Measurements from ENCODE around the gene ZBTB33.

The ZBTB33 gene

DNA sequence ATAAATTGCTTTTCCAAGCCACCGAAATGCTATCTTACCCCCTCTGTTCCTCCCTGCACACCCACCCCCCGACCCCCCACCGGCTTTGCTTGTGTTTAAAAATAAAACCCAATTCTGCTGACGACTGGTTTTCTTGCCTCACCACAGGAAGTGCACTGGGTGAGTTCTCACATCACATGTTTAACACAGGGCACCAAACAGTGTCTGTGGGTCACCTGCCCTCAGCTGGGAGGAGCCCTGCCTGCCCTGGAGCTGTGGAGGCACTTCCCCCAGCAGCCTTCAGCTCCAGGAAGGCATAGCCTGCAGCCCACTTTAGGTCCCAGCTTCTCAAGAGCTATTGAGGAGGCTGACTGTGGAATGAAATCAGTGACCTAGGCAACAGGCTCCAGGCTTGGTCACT, 51.8 kb downstream of the ZBTB33 start:
- in situ Hi-C loops (cut with HindIII; ENCODE audit: low sequenced_read_pairs): no loop called here

DNA sequence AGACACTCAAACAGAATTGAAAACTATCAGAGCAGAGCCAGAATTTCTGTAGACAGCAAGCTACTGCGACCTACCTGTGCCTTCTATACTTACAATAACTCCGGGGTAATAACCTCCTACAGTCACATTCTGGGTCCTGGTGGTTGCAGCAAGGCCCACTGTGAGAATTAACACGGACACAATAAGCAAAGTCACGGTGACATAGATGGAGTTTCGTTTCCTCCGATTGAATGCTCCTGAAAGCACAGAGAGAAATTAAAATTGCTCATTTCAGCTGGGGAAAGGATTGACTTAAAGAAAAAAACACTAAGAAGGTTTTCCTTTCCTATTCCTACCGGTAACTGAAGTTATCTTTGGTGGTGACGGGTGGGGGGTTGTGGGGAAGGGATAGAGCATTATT, 53.6 kb downstream of the ZBTB33 start:
- in situ Hi-C loops (cut with HindIII; ENCODE audit: low sequenced_read_pairs): no loop called here

DNA sequence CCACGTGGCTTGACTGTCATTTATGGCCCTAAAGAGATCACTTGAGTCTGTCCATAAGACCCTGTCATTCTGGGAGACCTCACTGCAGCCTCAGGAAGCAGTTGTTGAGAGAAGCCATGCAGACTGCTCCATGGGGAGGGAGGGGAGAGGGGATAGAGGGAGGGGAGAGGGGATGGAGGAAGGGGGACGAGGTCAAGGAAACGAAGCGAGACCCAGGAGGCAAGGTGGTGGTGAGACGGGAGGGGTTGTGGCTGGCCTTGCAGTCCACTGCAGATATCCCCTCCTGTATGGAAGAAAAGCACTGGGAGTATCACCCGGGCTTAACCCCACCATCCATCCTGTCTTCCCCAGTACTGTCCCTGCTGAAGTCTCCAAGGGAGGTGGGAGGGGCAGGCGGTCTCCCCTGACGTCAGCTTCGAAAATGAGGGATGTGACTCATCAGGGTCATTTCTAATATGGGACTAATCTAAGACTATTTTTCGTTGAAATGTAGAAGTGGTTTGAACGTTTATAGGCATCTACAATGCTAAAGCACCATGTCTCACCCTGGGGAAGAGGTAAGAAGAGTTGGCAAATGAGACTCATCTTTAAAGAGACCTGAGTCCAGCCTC, 55.0 kb downstream of the ZBTB33 start:
- in situ Hi-C loops (cut with HindIII; ENCODE audit: low sequenced_read_pairs): no loop called here

DNA sequence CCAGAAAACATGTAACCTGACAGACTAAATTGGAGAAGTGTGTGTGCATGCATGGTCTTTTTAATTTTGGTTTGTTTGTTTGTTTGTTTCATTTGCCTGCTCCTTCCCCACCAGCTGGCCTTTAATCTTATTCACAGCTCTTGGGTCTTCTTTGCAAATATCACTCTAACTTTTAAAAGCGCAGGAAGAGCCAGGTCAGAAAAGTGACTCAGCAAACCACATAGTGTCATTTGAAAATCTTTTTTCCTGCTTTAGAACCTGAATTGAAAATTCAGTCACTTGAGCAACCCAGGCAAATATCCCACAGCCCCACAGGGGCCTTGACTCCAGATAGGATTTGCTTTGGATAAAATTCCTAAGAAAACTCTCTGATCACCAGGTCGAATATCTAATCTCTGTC, 56.0 kb downstream of the ZBTB33 start:
- in situ Hi-C loops (cut with HindIII; ENCODE audit: low sequenced_read_pairs): no loop called here
